Measurements from ENCODE around the gene IGSF22.

The IGSF22 gene

GRCh38 chr11:18726040-18726439 is at the start of gene IGSF22:
TSS of gene IGSF22 (minus strand) at chr11:18726188. CDS start at chr11:18724236, 1,952 bp downstream.
- in situ Hi-C loops (cut with MboI; ENCODE audit: low sequenced_read_pairs, unreplicated experiment) = loop anchor here (25.0 kb wide), 1 partner anchor 489 kb away; the partner anchor contains the start of genes SAA2 and SAA4
- DNase-seq (ENCODE audit: low spot score) = no peak
- TF ChIP-seq, protein P1, sequence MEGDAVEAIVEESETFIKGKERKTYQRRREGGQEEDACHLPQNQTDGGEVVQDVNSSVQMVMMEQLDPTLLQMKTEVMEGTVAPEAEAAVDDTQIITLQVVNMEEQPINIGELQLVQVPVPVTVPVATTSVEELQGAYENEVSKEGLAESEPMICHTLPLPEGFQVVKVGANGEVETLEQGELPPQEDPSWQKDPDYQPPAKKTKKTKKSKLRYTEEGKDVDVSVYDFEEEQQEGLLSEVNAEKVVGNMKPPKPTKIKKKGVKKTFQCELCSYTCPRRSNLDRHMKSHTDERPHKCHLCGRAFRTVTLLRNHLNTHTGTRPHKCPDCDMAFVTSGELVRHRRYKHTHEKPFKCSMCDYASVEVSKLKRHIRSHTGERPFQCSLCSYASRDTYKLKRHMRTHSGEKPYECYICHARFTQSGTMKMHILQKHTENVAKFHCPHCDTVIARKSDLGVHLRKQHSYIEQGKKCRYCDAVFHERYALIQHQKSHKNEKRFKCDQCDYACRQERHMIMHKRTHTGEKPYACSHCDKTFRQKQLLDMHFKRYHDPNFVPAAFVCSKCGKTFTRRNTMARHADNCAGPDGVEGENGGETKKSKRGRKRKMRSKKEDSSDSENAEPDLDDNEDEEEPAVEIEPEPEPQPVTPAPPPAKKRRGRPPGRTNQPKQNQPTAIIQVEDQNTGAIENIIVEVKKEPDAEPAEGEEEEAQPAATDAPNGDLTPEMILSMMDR (IDR thresholded peaks at IDR 0.05; ENCODE audit: borderline replicate concordance, control extremely low read depth, extremely low read depth, insufficient read depth, missing control alignments) = no peak

- in situ Hi-C loops (cut with MboI; ENCODE audit: low sequenced_read_pairs, unreplicated experiment) = no loop called here
Measured at GRCh38 chr11:18774801-18775200, 48.8 kb upstream of the IGSF22 start.

DNA sequence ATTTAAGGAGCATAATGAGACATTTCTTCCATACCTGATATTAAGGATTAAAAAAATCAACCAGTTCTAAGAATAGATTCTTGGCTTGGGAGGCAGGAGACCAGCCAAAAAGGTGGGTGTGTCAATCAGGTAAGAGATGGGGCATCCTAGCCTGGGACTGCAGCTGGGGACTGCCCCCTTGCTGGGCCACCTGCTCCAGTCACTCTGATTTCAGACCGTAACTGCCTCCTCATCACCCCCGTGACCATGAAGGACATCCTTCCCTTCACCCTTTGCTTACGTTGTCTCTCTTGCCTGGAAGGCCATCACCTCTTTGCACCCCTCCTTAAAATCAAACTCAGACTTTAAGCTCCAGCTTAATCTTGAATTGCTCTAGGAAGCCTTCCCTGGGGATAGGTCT is 47.7 kb upstream of the IGSF22 start:
- DNase-seq (ENCODE audit: low spot score) = no peak
- TF ChIP-seq, protein P1 (IDR thresholded peaks at IDR 0.05; ENCODE audit: borderline replicate concordance, control extremely low read depth, extremely low read depth, insufficient read depth, missing control alignments) = no peak
- in situ Hi-C loops (cut with MboI; ENCODE audit: low sequenced_read_pairs, unreplicated experiment) = no loop called here

More at GRCh38 chr11:18774801-18775200, 48.8 kb upstream of the IGSF22 start:
- no peak for DNase-seq (ENCODE audit: low spot score)
- TF ChIP-seq, protein P1 (IDR thresholded peaks at IDR 0.05; ENCODE audit: borderline replicate concordance, control extremely low read depth, extremely low read depth, insufficient read depth, missing control alignments) = no peak

DNA sequence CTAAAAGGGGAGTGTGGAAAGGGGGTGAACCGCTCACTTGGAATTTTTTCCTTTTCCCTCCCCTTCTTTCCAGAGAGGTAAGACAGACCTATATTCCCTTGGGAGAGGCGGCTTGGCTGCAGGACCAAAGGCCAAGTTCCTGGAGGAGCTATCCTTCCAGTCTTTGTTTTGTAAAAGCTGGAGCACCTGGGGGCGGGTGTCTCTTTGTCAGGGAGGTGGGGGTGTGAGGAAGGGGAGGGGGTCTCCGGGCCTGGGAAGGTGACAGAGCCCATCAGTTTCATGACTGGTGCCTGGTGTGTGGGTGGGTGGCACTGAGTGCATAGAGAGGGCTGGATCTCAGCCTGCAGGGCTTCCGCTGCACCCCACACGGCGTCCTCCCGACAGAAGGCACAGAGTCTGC is 47.1 kb upstream of the IGSF22 start:
- TF ChIP-seq, protein P1 (IDR thresholded peaks at IDR 0.05; ENCODE audit: borderline replicate concordance, control extremely low read depth, extremely low read depth, insufficient read depth, missing control alignments) = no peak
- in situ Hi-C loops (cut with MboI; ENCODE audit: low sequenced_read_pairs, unreplicated experiment) = no loop called here
- DNase-seq (ENCODE audit: low spot score) = no peak

GRCh38 chr11:18772211-18772610 is 46.2 kb upstream of the IGSF22 start:
- TF ChIP-seq, protein P1 (IDR thresholded peaks at IDR 0.05; ENCODE audit: borderline replicate concordance, control extremely low read depth, extremely low read depth, insufficient read depth, missing control alignments) = no peak
- in situ Hi-C loops (cut with MboI; ENCODE audit: low sequenced_read_pairs, unreplicated experiment) = no loop called here
- DNase-seq (ENCODE audit: low spot score) = no peak

GRCh38 chr11:18771266-18772035 is 45.5 kb upstream of the IGSF22 start:
- no peak for DNase-seq (ENCODE audit: low spot score)
- TF ChIP-seq, protein P1 (IDR thresholded peaks at IDR 0.05; ENCODE audit: borderline replicate concordance, control extremely low read depth, extremely low read depth, insufficient read depth, missing control alignments) = no peak

More at GRCh38 chr11:18771266-18772035, 45.5 kb upstream of the IGSF22 start:
- in situ Hi-C loops (cut with MboI; ENCODE audit: low sequenced_read_pairs, unreplicated experiment) = no loop called here

Data from GM13976 (cell line).